Mesodermal cell (in vitro differentiated cells): ENCODE measurements around the gene CSTA.

Experiments used
- H3K27ac ChIP-seq: 2 replicates; pipeline ENCODE4 v1.7.0; 2013; ENCODE audit warnings: mild to moderate bottlenecking, low read depth, low read length, moderate library complexity; ENCODE audit not compliant: severe bottlenecking
- H3K36me3 ChIP-seq: 2 replicates; pipeline ENCODE4 v1.7.1; 2013; ENCODE audit warnings: mild to moderate bottlenecking, low read length, moderate library complexity; ENCODE audit not compliant: control insufficient read depth, insufficient read depth
- H3K4me1 ChIP-seq: one replicate; pipeline ENCODE4 v1.7.1; 2013; ENCODE audit warnings: mild to moderate bottlenecking, low read length; ENCODE audit not compliant: insufficient read depth, control insufficient read depth, poor library complexity, severe bottlenecking
- H3K4me3 ChIP-seq: 2 replicates; pipeline ENCODE4 v1.7.0; 2013; ENCODE audit warnings: low read length, control low read depth, mild to moderate bottlenecking; ENCODE audit not compliant: insufficient read depth, poor library complexity, severe bottlenecking; ENCODE audit errors: extremely low read depth
- H3K9me3 ChIP-seq: 2 replicates; pipeline ENCODE4 v1.7.1; 2013; ENCODE audit warnings: mild to moderate bottlenecking, low read length, moderate library complexity; ENCODE audit not compliant: control insufficient read depth
- WGBS, 2 experiments: methylation state at CpG; one replicate each; pipeline ENCODE4 v1.1.5; 2013; ENCODE audit warnings: missing lambda C conversion rate in 2 of 2; ENCODE audit not compliant: insufficient coverage in 2 of 2; 5-methylcytosine and 5-hydroxymethylcytosine counted together

CSTA gene

DNA sequence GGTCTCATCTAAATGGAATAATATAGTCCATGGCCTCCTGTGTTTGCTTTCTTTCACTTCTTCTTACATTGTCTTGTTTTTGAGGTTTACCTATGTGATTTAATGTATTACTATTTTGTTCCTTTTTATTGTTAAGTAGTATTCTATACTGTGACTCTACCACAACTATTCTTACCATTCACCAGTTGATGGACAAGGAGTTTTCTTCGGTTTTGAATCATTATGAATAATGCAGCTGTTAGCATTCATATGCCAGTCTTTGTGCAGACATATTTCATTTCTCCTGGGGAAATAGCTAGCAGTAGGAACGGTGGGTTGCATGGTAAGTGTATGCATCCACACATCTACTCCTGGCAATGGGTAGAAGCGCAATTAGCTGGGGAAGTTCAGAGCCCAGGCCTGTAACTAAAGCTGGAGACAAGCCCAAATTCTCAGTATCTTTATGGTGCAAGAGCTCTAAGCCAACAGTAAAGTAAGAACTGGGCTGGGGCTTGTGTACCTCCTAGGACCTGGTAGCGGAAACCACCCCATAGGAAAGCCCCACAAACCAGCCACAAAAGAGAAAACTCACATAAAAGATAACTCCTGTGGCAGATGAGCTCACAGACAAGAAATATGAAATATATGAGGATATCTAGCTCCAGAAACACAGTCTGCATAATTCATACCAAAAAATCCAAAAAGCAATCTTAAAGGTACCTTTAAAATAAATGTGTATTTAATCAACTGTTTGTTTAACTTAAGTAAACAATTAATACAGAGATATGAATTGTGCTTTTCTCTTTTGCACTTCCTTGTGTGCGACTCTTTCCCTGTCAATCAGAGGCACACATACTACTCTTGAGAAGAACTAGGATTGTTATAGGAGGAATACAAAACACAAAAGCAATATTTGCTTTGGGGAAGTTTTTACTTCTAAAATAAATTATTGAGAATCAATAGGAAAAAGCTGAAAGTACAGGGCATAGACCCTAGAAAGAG, 2.7 kb upstream of the CSTA start:
- Histone ChIP-seq H3K9me3 (no peaks in the 10 kb centered on the region), H3K27ac (no peak overlapping the region), H3K4me1 (no peaks in the 10 kb centered on the region), H3K36me3 (no peaks in the 10 kb centered on the region), H3K4me3 (no peak overlapping the region)
- WGBS, 2 experiments: 100% methylated on average over 1 of the region's 5 CpGs; no CpG with 5 or more reads in 1 of the 2 experiments

DNA sequence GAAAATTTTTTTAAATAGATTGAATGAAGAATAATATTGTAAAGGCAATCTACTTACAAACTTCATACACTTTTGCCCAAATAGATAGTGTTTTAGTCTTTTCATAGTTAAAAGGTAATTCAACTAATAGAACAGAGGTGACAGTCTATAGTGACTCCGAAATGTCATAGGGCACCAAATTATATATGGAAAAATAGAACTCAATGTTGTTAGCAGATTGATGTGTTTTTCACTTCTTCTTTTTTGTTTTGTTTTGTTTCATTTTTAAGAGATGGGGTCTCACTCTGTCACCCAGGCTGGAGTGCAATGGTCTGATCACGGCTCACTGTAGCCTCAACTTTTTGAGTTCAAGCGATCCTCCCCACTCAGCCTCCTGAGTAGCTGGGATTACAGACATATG, 721 bp downstream of the CSTA start:
- no peaks in the 10 kb centered on the region for H3K9me3 ChIP-seq
- no peak overlapping the region for H3K27ac ChIP-seq
- WGBS, 2 experiments: 94% methylated on average over 3 of the region's 3 CpGs; no CpG with 5 or more reads in 1 of the 2 experiments
- no peaks in the 10 kb centered on the region for H3K4me1 ChIP-seq
- H3K4me3 ChIP-seq: no peak overlapping the region
- H3K36me3 ChIP-seq: no peaks in the 10 kb centered on the region

DNA sequence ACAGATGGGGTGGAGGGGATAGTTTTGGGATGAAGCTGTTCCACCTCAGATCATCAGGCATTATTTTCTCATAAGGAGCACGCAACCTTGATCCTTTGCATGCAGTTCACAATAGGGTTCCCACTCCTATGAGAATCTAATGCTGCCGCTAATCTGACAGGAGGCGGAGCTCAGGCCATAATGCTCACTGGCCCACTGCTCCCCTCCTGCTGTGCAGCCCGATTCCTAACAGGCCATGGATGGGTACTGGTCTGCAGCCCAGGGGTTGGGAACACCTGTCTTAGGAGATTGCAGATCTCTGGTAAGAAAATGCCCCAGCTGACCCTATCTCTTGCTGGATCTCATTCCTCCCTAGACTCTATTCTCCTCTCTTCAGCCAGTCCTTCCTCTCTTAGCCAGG, 6.8 kb downstream of the CSTA start:
- H3K27ac ChIP-seq: no peak overlapping the region

DNA sequence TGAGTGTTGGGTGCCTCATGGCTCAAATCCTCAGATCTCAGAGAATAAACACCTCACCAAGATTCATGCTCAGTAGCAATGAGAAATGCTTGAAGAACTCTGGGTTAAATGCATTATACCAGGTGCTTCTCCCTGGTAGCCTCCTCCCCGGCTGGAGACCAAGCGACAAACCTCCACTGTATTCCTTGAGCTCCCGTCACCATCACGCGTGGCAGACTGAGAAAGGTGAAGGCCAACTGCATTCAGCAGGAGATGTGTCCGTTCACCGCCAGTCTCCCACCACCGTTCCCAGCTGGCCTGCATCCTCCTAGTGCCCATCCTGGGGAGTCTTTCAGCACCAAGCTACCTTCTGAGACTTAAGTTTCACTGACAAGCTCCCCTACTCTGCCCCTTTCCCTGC, 7.5 kb downstream of the CSTA start:
- Histone ChIP-seq H3K36me3 (no peaks in the 10 kb centered on the region), H3K4me1 (no peaks in the 10 kb centered on the region), H3K27ac (no peak overlapping the region), H3K4me3 (no peak overlapping the region), H3K9me3 (no peaks in the 10 kb centered on the region)
- 94 to 95% methylated on average over 8 of the region's 8 CpGs for WGBS, 2 experiments

More for the DNA sequence above, 6.8 kb downstream of the CSTA start:
- Histone ChIP-seq H3K4me1 (no peaks in the 10 kb centered on the region), H3K36me3 (no peaks in the 10 kb centered on the region), H3K9me3 (no peaks in the 10 kb centered on the region), H3K4me3 (no peak overlapping the region)
- 74 to 80% methylated on average over 3 to 4 of the region's 4 CpGs for WGBS, 2 experiments

DNA sequence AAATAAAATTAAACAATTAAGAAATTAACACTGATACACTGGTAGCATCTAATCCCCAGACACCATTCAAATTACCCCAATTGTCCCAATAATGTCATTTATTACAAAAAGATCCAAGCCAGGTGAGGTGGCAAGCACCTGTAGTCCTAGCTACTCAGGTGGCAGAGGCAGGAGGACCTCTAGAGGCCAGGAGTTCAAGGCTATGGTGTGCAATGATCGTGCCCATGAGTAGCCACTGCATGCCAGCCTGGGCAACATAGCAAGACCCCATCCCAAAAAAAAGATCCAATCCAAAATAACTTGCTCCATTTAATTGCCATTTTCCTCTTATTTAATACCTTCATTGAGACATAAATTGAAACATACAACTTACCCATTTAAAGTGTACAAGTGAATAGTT, 17.8 kb downstream of the CSTA start:
- WGBS, 2 experiments: no CpG with 5 or more reads among the region's 1 CpG
- H3K4me3 ChIP-seq: no peak overlapping the region
- no peaks in the 10 kb centered on the region for H3K36me3 ChIP-seq
- no peaks in the 10 kb centered on the region for H3K4me1 ChIP-seq
- no peaks in the 10 kb centered on the region for H3K9me3 ChIP-seq
- H3K27ac ChIP-seq: no peak overlapping the region

DNA sequence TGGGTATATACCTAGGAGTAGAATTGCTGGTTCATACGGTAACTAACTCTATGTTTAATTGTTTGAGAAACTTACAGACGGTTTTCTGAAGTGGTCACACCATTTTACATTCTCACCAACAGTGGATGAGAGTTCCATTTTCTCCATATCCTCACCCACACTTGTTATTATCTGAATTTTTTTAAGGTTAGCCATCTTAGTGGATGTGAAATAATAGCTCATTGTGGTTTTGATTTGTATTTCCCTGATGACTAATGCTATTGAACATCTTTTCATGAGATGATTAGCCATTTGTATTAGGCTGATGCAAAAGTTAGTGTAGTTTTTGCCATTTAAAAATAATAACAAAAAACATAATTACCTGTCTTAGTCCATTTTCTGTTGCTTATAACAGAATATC, 18.6 kb downstream of the CSTA start:
- Histone ChIP-seq H3K9me3 (no peaks in the 10 kb centered on the region), H3K36me3 (no peaks in the 10 kb centered on the region), H3K4me3 (no peak overlapping the region), H3K27ac (no peak overlapping the region), H3K4me1 (no peaks in the 10 kb centered on the region)
- WGBS, 2 experiments: 40% methylated on average over 1 of the region's 2 CpGs; no CpG with 5 or more reads in 1 of the 2 experiments

DNA sequence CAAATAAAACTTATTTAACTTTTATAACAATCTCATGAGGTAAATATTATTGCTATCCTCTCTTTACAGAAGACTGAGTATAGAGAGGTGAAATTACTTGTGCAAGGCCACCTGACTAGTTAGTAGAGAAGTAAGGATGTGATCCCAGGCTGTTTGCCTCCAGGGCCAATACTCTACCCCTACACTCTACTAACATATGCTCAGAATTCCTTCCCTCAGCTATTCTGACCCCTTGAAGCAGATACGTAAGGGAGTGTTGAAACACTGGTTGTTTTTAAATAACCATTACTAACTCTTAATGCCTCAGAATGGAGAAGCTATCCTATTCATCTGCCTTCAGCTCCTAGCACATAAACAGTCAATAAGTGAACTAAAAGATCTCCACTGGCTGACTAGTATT, 24.1 kb downstream of the CSTA start:
- WGBS, 2 experiments: 78% methylated on average over 1 of the region's 1 CpG; no CpG with 5 or more reads in 1 of the 2 experiments
- Histone ChIP-seq H3K27ac (no peak overlapping the region), H3K36me3 (no peaks in the 10 kb centered on the region), H3K4me1 (no peaks in the 10 kb centered on the region), H3K9me3 (no peaks in the 10 kb centered on the region), H3K4me3 (no peak overlapping the region)

DNA sequence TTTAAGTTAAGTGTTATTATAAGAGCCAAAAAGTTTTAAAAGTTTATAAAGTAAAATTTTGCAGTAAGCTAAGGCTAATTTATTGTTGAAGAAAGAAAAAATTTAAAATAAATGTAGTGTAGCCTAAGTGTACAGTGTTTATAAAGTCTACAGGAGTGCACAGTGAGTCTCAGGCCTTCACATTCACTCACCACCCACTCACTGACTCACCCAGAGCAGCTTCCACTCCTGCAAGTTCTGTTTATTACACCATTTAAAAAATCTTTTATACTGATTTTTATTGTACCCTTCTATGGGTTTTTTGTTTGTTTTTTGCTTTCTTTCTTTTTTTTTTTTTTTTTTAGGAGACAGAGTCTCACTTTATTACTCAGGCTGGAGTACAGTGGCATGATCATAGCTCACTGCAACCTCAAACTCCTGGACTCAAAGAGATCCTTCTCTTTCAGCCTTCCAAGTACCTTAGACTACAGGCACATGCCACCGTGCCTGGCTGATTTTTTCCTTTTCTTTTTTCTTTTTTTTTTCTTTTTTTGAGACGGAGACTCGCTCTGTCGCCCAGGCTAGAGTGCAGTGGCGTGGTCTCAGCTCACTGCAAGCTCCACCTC, 25.9 kb downstream of the CSTA start:
- WGBS, 2 experiments: 80 to 100% methylated on average over 1 to 2 of the region's 5 CpGs
- no peaks in the 10 kb centered on the region for H3K9me3 ChIP-seq
- no peaks in the 10 kb centered on the region for H3K4me1 ChIP-seq
- H3K36me3 ChIP-seq: no peaks in the 10 kb centered on the region
- no peak overlapping the region for H3K4me3 ChIP-seq
- H3K27ac ChIP-seq: no peak overlapping the region

DNA sequence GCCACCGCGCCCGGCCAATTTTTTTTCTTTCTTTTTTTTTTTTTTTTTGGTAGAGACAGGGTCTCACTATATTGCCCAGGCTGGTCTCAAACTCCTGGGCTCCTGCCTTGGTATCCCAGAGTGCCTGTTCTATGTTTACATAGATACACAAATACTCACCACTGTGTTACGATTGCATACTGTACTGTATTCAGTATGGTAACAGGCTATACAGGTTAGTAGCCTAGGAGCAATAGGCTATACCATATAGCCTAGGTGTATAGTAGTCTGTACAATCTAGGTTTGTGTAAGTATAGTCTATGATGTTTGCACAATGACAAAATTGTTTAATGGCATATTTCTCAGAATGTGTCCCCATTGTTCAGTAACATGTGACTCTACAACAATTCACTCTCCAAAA, 26.6 kb downstream of the CSTA start:
- no peaks in the 10 kb centered on the region for H3K9me3 ChIP-seq
- H3K4me1 ChIP-seq: no peaks in the 10 kb centered on the region
- no peaks in the 10 kb centered on the region for H3K36me3 ChIP-seq
- H3K4me3 ChIP-seq: no peak overlapping the region
- no peak overlapping the region for H3K27ac ChIP-seq
- no CpG with 5 or more reads among the region's 4 CpGs for WGBS, 2 experiments

DNA sequence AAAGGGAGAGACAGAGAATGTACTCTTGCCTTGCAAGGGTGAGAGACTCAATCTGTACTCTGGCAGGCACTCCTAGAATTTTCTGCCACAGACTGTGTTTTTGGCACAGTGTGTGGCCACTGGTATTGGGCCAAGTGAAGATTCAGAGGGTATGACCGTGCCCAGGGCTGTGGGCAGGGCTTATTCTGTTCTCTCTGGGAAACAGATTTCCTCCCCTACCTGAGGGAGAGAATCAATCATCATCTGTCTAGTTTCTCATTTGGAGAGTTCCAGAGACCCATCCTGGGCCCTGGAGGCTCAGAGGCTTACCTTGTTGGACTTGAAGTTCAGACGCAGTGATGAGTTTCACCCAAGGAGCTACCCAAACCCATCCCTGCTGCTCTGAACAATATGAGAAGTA, 28.2 kb downstream of the CSTA start:
- no peak overlapping the region for H3K27ac ChIP-seq
- no peaks in the 10 kb centered on the region for H3K4me1 ChIP-seq
- H3K9me3 ChIP-seq: no peaks in the 10 kb centered on the region
- 93 to 100% methylated on average over 2 of the region's 2 CpGs for WGBS, 2 experiments
- peaks cover 3% of the 10 kb centered on the region for H3K36me3 ChIP-seq
- no peak overlapping the region for H3K4me3 ChIP-seq
